Activated CD4-positive, alpha-beta memory T cell treated with anti-CD3 and anti-CD28 coated beads, Interleukin-2, amount 10 ng/mL, durations not matched to agents 7 days and 5 days (primary cell): ENCODE data around the gene GM2A. TPM values are rescaled to one million over a fixed set of nuclear protein-coding genes. Genes with fewer than 3 reads are reported as not detected.
"Not testable (repeated sequence)": the region's sequence is repeated elsewhere in the genome, so short reads cannot be mapped to it uniquely, and the experiment has no call there.

Experiments
- CTCF ChIA-PET: fragments of 350-600 bp; sonication (Branson Sonifier 250); formaldehyde crosslinking; loops from one replicate; lab custom pipeline; 2021; ENCODE audit warnings: antibody characterized with exemption, inconsistent platforms; lab: Charles Lee
- POLR2A ChIA-PET: fragments of 350-600 bp; sonication (Branson Sonifier 250); formaldehyde crosslinking; loops from one replicate; lab custom pipeline; 2021; ENCODE audit warnings: antibody characterized with exemption; lab: Charles Lee
- DNase-seq: peaks from one replicate; pipeline ENCODE4 v3.0.0-alpha.2; 2020
- H3K27ac Mint-ChIP-seq: one replicate; pipeline ENCODE4 v1.8.0; 2021; ENCODE audit warnings: mild to moderate bottlenecking, mixed read lengths
- H3K27me3 Mint-ChIP-seq: one replicate; pipeline ENCODE4 v1.8.0; 2021; ENCODE audit warnings: mixed read lengths
- H3K36me3 Mint-ChIP-seq: one replicate; pipeline ENCODE4 v1.8.0; 2021; ENCODE audit warnings: low read depth, mixed read lengths
- H3K4me1 Mint-ChIP-seq: one replicate; pipeline ENCODE4 v1.8.0; 2021; ENCODE audit warnings: mixed read lengths
- H3K4me3 Mint-ChIP-seq: one replicate; pipeline ENCODE4 v1.8.0; 2021; ENCODE audit warnings: mild to moderate bottlenecking, mixed read lengths
- H3K9me3 Mint-ChIP-seq: one replicate; pipeline ENCODE4 v1.8.0; 2021; ENCODE audit warnings: mixed read lengths
- total RNA-seq, 2 experiments: library from RNA; stranded (reverse); gene quantifications; one replicate each; pipeline ENCODE4 v1.2.3, GENCODE V29; 2021

The GM2A gene
- total RNA-seq, 2 experiments from 2014 or later, result 22.4 to 24.5 TPM

DNA sequence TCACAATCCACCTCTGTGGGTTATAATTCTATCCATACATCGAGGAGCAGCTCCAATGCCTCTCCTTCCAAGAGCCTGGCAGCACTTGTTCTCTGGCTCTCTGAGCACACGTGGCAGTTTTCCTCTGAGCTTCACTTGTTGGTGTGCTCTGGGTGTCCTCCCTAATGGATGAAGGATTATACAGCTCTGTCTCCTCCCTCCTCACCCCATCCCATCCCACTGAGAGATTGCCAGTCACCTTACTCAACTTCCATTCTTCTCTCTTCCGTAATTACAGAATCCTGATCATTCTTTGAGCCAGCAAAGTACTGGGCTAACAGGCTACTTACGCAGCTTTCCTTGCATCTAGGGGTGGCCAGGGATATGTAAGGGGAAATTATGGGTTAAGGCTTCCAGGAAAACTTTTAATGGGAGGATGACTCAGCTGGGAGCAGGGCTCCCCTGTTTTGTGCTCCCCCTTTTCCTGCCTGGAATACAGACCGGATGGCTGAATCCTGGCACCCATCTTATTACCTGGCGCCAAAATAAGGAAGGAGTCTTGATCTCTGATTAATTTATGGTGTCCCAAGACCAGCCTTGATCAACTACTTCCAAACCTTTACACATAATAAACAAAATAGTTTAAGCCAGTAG, 22.8 kb upstream of the GM2A start:
- ChIA-PET CTCF (interaction anchor here (0.6 to 3.4 kb wide), 6 partner anchors 9 to 181 kb away, joined by 3 to 12 read pairs (median 5); no protein-coding TSS in a partner anchor), POLR2A (interaction anchor here (1.4 kb wide), 1 partner anchor 17 kb away, joined by 3 read pairs; no protein-coding TSS in a partner anchor)
- DNase-seq, result no peak
- Mint-ChIP-seq H3K27me3 (no peaks in the 10 kb centered on the region), H3K4me3 (no peak overlapping the region), H3K4me1 (peaks cover 12% of the 10 kb centered on the region), H3K27ac (no peak overlapping the region), H3K36me3 (peaks cover 3% of the 10 kb centered on the region), H3K9me3 (no peaks in the 10 kb centered on the region)

DNA sequence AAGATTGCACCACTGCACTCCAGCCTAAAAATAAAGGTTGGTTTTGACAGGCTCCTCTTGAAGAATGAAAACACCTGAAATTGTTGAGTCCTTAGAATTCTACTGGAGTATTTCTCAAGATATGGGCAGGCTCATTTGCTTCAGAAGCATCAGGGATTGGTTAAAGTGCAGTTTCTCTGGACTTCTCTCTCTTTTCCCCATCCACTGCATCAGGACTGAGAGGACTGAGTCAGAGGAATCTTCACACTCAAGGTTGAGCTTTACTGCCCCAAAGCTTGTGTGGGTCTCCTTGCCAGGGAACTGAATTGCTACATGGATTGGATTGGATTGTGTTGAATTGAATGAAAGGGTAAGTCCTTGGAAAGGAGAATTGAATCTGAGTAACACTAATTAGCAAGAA, 21.6 kb upstream of the GM2A start:
- Mint-ChIP-seq H3K4me3 (no peak overlapping the region), H3K27ac (no peak overlapping the region), H3K9me3 (no peaks in the 10 kb centered on the region), H3K27me3 (no peaks in the 10 kb centered on the region), H3K36me3 (peaks cover 3% of the 10 kb centered on the region), H3K4me1 (peaks cover 8% of the 10 kb centered on the region)
- no peak for DNase-seq
- POLR2A ChIA-PET, result no interaction called here
- CTCF ChIA-PET, result interaction anchor here (0.8 to 1.9 kb wide), 5 partner anchors 8 to 116 kb away, joined by 3 to 12 read pairs (median 3); no protein-coding TSS in a partner anchor

DNA sequence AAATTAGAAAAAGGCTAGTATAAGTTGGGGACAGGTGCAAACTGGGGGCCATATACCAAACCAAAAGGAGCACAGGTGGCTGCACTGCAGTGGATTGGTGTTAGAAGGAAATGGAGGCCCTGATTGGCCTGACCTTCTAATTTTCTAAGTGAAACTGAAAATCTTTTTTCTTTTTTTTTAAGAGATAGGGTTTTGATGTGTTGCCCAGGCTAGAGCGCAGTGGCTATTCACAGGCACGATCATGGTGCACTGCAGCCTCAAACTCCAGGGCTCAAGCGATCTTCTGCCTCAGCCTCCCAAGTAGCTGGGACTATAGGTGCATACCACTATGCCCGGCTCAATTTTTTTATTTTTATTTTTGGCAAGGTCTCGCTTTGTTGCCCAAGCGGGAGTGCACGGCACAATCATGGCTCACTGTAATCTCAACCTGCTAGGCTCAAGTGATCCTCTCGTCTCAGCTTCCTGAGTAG, 19.3 kb upstream of the GM2A start:
- H3K9me3 Mint-ChIP-seq, result no peaks in the 10 kb centered on the region
- POLR2A ChIA-PET, result interaction anchor here (1.8 kb wide), 1 partner anchor 10 kb away, joined by 12 read pairs; the partner anchor contains the start of gene CCDC69

DNA sequence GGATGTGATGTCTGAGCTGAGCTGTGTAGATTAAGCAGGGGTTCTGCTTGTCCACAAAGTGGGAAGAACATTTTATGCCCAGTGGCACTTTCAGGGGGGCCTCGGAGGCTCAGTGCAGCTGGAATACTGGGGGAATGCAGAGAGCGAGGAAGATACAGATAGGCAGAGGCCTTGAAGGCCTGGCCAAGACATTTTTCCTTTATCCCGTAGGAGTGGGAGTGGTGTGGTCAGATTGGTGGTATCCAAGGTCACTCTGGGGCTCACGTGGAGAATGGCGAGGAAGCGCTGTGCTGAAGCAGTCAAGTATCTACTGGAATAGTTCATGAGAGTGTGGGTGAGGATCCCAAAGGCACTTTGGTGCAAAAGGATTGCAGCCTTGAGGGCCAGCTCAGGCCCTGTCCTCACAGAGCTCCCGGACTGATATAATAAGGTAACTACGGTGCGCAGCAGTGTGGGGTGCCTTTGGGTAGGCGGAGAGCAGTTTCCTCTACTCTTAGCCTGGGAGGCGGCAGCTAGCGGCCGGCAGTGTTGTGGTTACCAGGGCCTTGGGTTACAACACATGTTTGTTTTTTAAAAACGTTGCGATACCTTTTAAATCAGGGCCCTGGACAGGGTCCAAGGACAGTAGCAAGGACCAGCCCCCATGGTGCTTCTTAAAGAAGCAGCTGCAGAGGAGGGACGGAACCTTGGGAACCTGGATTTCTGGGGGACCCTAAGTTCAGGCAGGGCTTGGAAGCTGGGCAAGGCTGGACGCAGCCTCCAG, 18.3 kb upstream of the GM2A start:
- peaks cover 3% of the 10 kb centered on the region for H3K36me3 Mint-ChIP-seq
- ChIA-PET POLR2A (interaction anchor here (1.3 to 1.8 kb wide), 3 partner anchors 11 to 21 kb away, joined by 4 to 12 read pairs (median 7); partner anchors contain the start of gene CCDC69), CTCF (interaction anchor here (0.9 to 3.5 kb wide), 5 partner anchors 11 to 79 kb away, joined by 3 to 26 read pairs (median 3); partner anchors contain the start of gene CCDC69)
- H3K9me3 Mint-ChIP-seq, result no peaks in the 10 kb centered on the region
- no peaks in the 10 kb centered on the region for H3K27me3 Mint-ChIP-seq
- H3K4me1 Mint-ChIP-seq, result peaks cover 11% of the 10 kb centered on the region
- no peak overlapping the region for H3K27ac Mint-ChIP-seq
- peak; percentile 31 for DNase-seq
- no peak overlapping the region for H3K4me3 Mint-ChIP-seq

More for the DNA sequence above, 19.3 kb upstream of the GM2A start:
- peaks cover 8% of the 10 kb centered on the region for H3K4me1 Mint-ChIP-seq
- peaks cover 3% of the 10 kb centered on the region for H3K36me3 Mint-ChIP-seq
- H3K4me3 Mint-ChIP-seq, result no peak overlapping the region
- no peaks in the 10 kb centered on the region for H3K27me3 Mint-ChIP-seq
- no peak overlapping the region for H3K27ac Mint-ChIP-seq
- CTCF ChIA-PET, result interaction anchor here (3.5 kb wide), 1 partner anchor 10 kb away, joined by 26 read pairs; the partner anchor contains the start of gene CCDC69
- no peak for DNase-seq

DNA sequence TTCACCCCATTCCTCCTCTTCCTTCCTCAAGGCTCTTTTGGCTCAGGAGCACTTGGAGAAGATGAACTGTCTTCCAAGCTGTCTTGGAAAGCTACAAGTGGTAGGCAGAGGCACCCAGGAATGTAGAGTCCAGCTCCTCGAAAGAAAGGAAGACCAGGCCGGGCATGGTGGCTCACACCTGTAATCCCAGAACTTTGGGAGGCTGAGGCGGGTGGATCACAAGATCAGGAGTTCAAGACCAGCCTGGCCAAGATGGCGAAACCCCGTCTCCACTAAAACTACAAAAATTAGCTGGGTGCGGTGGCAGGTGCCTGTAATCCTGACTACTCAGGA, 17.8 kb upstream of the GM2A start:
- not testable (repeated sequence) for H3K27me3 Mint-ChIP-seq, H3K27ac Mint-ChIP-seq, H3K36me3 Mint-ChIP-seq, DNase-seq, H3K9me3 Mint-ChIP-seq, H3K4me3 Mint-ChIP-seq
- ChIA-PET CTCF (interaction anchor here (0.9 to 3.5 kb wide), 5 partner anchors 12 to 79 kb away, joined by 3 to 26 read pairs (median 3); partner anchors contain the start of gene CCDC69), POLR2A (interaction anchor here (1.3 to 1.8 kb wide), 3 partner anchors 11 to 21 kb away, joined by 4 to 12 read pairs (median 7); partner anchors contain the start of gene CCDC69)
- H3K4me1 Mint-ChIP-seq, result peaks cover 11% of the 10 kb centered on the region

DNA sequence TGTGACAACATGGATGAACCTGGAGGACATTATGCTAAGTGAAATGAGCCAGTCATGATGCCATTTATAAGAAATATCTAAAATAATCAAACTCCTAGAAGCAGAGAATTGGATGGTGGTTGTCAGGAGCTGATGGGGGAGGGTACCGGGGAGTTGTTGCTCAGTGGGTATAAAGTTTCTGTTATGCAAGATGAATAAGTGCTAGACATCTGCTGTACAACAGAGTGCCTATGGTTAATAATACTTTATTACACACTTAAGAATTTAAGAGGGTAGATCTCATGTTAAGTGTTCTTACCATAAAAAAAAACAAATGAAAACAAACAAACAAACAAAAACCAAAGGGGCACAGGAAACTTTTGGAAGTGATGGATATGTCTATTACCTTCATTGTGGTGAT, 16.1 kb upstream of the GM2A start:
- CTCF ChIA-PET, result interaction anchor here (0.6 to 6.1 kb wide), 6 partner anchors 14 to 114 kb away, joined by 3 to 51 read pairs (median 12); partner anchors contain the start of genes CCDC69 and GM2A
- POLR2A ChIA-PET, result no interaction called here
- H3K9me3 Mint-ChIP-seq, result no peaks in the 10 kb centered on the region
- DNase-seq, result no peak
- H3K4me1 Mint-ChIP-seq, result peaks cover 22% of the 10 kb centered on the region
- peaks cover 3% of the 10 kb centered on the region for H3K36me3 Mint-ChIP-seq
- no peak overlapping the region for H3K27ac Mint-ChIP-seq
- H3K27me3 Mint-ChIP-seq, result no peaks in the 10 kb centered on the region
- no peak overlapping the region for H3K4me3 Mint-ChIP-seq

DNA sequence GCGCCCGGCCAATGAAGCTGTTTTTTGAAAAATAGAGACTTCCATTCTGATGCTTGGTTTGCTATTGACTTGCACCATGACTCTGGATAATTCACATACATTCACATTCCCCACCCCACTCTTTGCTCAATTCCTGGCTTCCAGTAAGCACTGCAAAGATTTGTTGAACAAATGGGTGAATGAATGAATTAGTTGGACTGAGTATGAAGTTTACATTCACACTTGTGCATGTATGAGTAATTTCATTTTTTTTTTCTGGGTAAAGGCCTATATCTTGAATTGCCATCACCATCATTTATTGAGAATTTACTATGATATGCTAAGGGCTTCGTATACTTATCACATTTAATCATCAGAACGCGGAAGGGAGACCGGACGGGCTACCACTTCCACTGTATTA, 15.3 kb upstream of the GM2A start:
- CTCF ChIA-PET, result interaction anchor here (0.7 to 6.1 kb wide), 12 partner anchors 10 to 122 kb away, joined by 3 to 51 read pairs (median 10); partner anchors contain the start of genes CCDC69 and GM2A
- Mint-ChIP-seq H3K27me3 (no peaks in the 10 kb centered on the region), H3K36me3 (no peaks in the 10 kb centered on the region), H3K4me1 (peaks cover 27% of the 10 kb centered on the region), H3K27ac (no peak overlapping the region), H3K4me3 (no peak overlapping the region), H3K9me3 (no peaks in the 10 kb centered on the region)
- POLR2A ChIA-PET, result no interaction called here
- no peak for DNase-seq

DNA sequence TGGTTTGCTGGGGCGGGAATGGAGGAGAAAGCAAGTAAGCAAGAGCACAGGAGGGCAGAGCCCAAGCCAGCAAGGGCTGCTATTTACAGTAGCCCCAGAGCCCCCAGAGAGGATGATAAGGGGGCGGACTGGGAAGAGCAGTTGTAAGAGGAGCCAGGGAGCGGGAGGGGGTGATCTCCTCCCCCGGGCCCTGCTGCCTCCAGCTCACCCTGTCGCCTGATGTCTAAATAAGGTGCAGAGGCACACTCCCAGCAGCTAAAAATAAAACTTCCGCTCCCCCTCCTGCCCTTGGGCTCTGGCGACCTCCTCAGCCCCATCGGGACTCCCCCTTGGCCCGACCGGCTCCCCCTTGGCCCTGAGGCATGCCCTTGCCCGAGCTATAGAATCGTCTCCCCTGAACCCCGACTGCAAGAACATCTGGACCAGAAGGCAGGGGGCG, 14.7 kb upstream of the GM2A start:
- Mint-ChIP-seq H3K9me3 (no peaks in the 10 kb centered on the region), H3K4me3 (no peak overlapping the region), H3K4me1 (peaks cover 32% of the 10 kb centered on the region), H3K36me3 (no peaks in the 10 kb centered on the region), H3K27me3 (no peaks in the 10 kb centered on the region), H3K27ac (no peak overlapping the region)
- no peak for DNase-seq
- ChIA-PET POLR2A (interaction anchor here (1.0 to 1.3 kb wide), 4 partner anchors 25 to 122 kb away, joined by 3 to 5 read pairs (median 4); no protein-coding TSS in a partner anchor), CTCF (interaction anchor here (0.7 to 6.1 kb wide), 22 partner anchors 8 to 145 kb away, joined by 3 to 51 read pairs (median 7); partner anchors contain the start of genes CCDC69 and GM2A)

DNA sequence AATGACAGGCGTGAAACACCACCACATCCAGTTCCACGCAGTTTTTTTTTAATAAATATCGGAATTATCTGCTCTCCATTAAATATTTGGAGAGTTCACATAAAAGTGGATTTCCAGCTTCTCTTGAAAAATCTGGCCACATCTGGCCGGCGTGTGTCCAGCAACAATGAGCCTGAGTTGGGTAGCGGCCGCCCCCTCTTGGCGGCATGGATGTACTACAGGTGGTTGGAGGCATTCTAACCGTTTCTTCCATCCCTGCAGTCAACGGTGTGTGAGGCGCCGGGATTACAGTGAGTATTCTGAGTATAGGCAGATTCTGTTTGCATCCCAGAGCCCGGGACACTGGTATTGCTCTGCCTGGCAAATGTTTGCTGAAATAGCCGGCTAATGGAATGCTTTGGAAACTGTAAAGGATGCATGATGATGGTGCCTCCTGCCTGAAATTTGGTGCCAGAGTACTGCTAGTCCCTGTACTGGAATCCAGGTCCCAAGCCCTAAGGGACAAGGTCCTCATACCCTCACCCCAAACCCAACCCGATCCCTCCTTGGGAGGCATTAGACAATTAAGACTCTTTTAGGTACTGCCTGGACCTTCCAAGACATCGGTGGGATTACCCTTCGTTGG, 13.6 kb upstream of the GM2A start:
- DNase-seq, result peak; percentile 52
- Mint-ChIP-seq H3K4me3 (no peak overlapping the region), H3K36me3 (no peaks in the 10 kb centered on the region), H3K27ac (no peak overlapping the region), H3K4me1 (peaks cover 40% of the 10 kb centered on the region), H3K9me3 (no peaks in the 10 kb centered on the region), H3K27me3 (no peaks in the 10 kb centered on the region)
- ChIA-PET POLR2A (interaction anchor here (1.0 to 1.3 kb wide), 4 partner anchors 26 to 123 kb away, joined by 3 to 5 read pairs (median 4); no protein-coding TSS in a partner anchor), CTCF (interaction anchor here (0.7 to 6.1 kb wide), 23 partner anchors 9 to 1275 kb away, joined by 3 to 51 read pairs (median 6); partner anchors contain the start of genes ANXA6, CCDC69 and GM2A)

DNA sequence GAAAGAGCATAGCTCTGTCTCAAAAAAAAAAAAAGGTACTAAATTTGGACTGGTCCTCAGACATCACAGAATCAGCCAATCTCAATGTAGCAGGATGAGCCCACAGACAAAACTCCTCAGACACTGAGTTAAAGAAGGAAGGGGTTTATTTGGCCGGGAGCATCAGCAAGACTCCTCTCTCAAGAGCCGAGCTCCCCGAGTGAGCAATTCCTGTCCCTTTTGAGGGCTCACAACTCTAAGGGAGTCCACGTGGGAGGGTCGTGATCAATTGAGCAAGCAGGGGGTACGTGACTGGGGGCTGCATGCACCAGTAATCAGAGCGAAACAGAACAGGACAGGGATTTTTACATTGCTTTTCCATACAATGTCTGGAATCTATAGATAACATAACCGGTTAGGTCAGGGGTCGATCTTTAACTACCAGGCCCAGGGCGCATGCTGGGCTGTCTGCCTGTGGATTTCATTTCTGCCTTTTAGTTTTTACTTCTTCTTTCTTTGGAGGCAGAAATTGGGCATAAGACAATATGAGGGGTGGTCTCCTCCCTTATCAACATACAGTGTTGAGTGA, 12.6 kb upstream of the GM2A start:
- ChIA-PET CTCF (interaction anchor here (0.8 to 6.1 kb wide), 8 partner anchors 9 to 114 kb away, joined by 3 to 51 read pairs (median 16); partner anchors contain the start of genes CCDC69 and GM2A), POLR2A (interaction anchor here (0.7 to 2.1 kb wide), 4 partner anchors 11 to 114 kb away, joined by 3 to 9 read pairs (median 4); no protein-coding TSS in a partner anchor)
- not testable (repeated sequence) for H3K9me3 Mint-ChIP-seq

DNA sequence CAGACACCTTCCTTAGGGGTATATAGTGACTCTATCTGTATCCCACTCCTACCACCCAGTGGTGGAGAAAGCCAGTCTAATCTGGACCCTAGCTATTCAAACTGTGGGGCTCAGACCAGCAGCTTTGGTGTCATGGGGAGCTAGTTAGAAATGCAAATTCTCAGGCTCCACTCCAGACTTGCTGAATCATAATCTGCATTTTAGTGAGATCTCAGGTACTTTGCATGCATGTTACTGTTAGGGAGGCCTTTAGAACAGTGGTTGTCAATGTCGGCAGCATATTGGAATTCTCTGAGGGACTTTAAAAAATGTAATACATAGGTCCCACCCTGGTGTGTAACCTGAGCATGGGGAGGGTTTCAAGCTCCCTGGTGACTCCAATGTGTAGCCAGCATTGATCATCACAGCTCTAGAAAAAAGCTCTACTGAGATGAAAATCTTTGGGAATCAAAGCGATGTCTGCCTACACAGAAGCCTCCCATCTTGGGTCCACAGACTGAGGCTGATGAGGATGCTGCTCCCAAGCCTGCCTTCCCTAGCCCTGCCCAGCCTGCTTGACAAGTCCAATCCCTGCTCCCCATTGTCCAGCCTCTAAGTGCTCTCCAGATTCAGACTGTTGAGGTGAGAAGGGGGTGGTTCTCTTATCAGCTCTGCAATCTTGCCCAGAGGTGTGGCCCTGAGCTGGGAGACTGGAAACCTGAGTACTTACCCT, 11.9 kb upstream of the GM2A start:
- Mint-ChIP-seq H3K4me3 (no peak overlapping the region), H3K9me3 (no peaks in the 10 kb centered on the region), H3K4me1 (peaks cover 45% of the 10 kb centered on the region), H3K27ac (no peak overlapping the region), H3K36me3 (no peaks in the 10 kb centered on the region), H3K27me3 (no peaks in the 10 kb centered on the region)
- no peak for DNase-seq
- ChIA-PET CTCF (interaction anchor here (0.6 to 6.1 kb wide), 13 partner anchors 9 to 522 kb away, joined by 3 to 51 read pairs (median 6); partner anchors contain the start of genes CCDC69 and GM2A), POLR2A (interaction anchor here (0.7 to 2.1 kb wide), 4 partner anchors 10 to 27 kb away, joined by 3 to 9 read pairs (median 4); no protein-coding TSS in a partner anchor)

More for the DNA sequence above, 12.6 kb upstream of the GM2A start:
- H3K27ac Mint-ChIP-seq, H3K36me3 Mint-ChIP-seq, H3K27me3 Mint-ChIP-seq, H3K4me3 Mint-ChIP-seq, DNase-seq: not testable (repeated sequence)
- H3K4me1 Mint-ChIP-seq, result peaks cover 38% of the 10 kb centered on the region
